Ascending aorta (tissue), 2 donors: ENCODE measurements around the gene CLIP2. TPM values are rescaled to one million over a fixed set of nuclear protein-coding genes. Genes with fewer than 3 reads are reported as not detected.

Experiments
- DNase-seq, 2 donors: peaks; one replicate each; pipeline ENCODE4 v3.0.0-alpha.2; 2019; ENCODE audit warnings: low spot score in 2 of 2
- H3K27ac ChIP-seq, 2 donors: fragments of 200-600 bp; sonication (generic); one replicate each; pipeline ENCODE4 v1.5.1; 2016 to 2017; ENCODE audit warnings: mild to moderate bottlenecking in 1 of 2
- H3K27me3 ChIP-seq: fragments of 200-600 bp; sonication (generic); one replicate; pipeline ENCODE4 v1.5.1; 2017
- H3K36me3 ChIP-seq, 2 donors: fragments of 200-600 bp; sonication (generic); one replicate each; pipeline ENCODE4 v1.5.1; 2016
- H3K4me1 ChIP-seq, 2 donors: fragments of 200-600 bp; sonication (generic); one replicate each; pipeline ENCODE4 v1.5.1; 2016 to 2017; ENCODE audit warnings: mild to moderate bottlenecking in 1 of 2
- H3K4me3 ChIP-seq, 2 donors: fragments of 200-600 bp; sonication (generic); one replicate each; pipeline ENCODE4 v1.5.1; 2016 to 2017; ENCODE audit warnings: mild to moderate bottlenecking in 1 of 2
- H3K9me3 ChIP-seq, 2 donors: fragments of 200-600 bp; sonication (generic); one replicate each; pipeline ENCODE4 v1.5.1; 2016
- intact Hi-C: fragments of 100-400 bp; cut with DNase I; formaldehyde crosslinking; loops from one replicate; pipeline ENCODE4 v1.15.1; 2023
- total RNA-seq: library from RNA; depleted of rRNA; stranded (reverse); fragments of >200 nt; gene quantifications from one replicate; pipeline ENCODE4 v1.1.0, GENCODE V29; 2016
- TF ChIP-seq, protein P1 (sequence below), 3 experiments: fragments of 200-600 bp in 2 of 3; fragments of 450-650 bp in 1 of 3; sonication (generic) in 2 of 3; IDR thresholded peaks; one replicate each; pipeline ENCODE4 v1.5.1; 2016 to 2019; ENCODE audit warnings: antibody characterized with exemption in 3 of 3, mild to moderate bottlenecking in 1 of 3, moderate library complexity in 1 of 3

CLIP2 gene
- total RNA-seq, 1 donor from 2014 or later, result 50.2 TPM

DNA sequence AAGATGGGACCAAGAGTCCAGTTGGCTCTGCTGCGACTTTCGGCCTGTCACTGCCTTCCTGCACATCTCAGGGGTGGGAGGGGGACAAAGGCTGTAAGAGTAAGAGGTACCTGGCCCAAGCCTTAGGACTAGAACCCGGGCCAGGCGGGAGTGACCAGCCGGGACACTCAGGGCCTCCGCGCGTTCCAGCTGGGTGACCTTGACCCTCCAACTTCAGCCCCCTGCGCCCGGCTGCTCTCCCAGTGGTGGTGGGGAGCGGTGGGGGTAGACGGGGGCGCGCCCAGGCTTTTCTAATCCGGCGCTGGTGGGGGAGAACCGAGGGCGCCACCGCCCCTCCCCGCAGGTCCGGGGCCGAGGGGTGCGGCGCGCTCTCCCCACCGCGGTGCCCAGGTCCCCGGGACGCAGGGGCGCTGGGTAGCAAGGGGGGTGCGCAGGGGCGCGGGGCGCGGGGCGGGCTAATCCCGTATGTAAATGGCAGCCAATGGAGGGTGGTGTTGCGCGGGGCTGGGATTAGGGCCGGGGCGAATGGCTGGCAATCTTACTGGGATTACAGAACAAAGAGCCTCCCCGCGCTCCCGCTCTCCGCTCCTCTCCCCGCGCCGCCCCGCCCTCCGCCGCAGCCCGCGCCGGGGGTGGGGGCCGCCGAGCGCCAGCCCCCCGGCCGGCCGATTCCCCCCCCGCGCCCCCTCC lies 164.3 kb downstream of the CLIP2 start, which contains the start of gene GTF2IRD1:
TSS of gene GTF2IRD1 (plus strand) at position 585 of the 690 bp plus-strand sequence. CDS start 54,175 bp downstream, outside the sequence.
- Histone ChIP-seq H3K27ac (peak within 1 kb of the TSS; percentile 65 to 79), H3K4me1 (peaks cover 0 to 16% of the 10 kb centered on the region in 2 donors), H3K4me3 (peak within 1 kb of the TSS; percentile 69 to 90), H3K36me3 (no peaks in the 10 kb centered on the region), H3K9me3 (no peaks in the 10 kb centered on the region), H3K27me3 (no peaks in the 10 kb centered on the region)
- intact Hi-C loops, result loop anchor here (1.0 to 10.0 kb wide), 4 partner anchors 27 to 211 kb away; no protein-coding TSS in a partner anchor
- peak; percentile 27 to 81 for DNase-seq
- TF ChIP-seq, protein P1, sequence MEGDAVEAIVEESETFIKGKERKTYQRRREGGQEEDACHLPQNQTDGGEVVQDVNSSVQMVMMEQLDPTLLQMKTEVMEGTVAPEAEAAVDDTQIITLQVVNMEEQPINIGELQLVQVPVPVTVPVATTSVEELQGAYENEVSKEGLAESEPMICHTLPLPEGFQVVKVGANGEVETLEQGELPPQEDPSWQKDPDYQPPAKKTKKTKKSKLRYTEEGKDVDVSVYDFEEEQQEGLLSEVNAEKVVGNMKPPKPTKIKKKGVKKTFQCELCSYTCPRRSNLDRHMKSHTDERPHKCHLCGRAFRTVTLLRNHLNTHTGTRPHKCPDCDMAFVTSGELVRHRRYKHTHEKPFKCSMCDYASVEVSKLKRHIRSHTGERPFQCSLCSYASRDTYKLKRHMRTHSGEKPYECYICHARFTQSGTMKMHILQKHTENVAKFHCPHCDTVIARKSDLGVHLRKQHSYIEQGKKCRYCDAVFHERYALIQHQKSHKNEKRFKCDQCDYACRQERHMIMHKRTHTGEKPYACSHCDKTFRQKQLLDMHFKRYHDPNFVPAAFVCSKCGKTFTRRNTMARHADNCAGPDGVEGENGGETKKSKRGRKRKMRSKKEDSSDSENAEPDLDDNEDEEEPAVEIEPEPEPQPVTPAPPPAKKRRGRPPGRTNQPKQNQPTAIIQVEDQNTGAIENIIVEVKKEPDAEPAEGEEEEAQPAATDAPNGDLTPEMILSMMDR (IDR thresholded peaks at IDR 0.05), result no peak

DNA sequence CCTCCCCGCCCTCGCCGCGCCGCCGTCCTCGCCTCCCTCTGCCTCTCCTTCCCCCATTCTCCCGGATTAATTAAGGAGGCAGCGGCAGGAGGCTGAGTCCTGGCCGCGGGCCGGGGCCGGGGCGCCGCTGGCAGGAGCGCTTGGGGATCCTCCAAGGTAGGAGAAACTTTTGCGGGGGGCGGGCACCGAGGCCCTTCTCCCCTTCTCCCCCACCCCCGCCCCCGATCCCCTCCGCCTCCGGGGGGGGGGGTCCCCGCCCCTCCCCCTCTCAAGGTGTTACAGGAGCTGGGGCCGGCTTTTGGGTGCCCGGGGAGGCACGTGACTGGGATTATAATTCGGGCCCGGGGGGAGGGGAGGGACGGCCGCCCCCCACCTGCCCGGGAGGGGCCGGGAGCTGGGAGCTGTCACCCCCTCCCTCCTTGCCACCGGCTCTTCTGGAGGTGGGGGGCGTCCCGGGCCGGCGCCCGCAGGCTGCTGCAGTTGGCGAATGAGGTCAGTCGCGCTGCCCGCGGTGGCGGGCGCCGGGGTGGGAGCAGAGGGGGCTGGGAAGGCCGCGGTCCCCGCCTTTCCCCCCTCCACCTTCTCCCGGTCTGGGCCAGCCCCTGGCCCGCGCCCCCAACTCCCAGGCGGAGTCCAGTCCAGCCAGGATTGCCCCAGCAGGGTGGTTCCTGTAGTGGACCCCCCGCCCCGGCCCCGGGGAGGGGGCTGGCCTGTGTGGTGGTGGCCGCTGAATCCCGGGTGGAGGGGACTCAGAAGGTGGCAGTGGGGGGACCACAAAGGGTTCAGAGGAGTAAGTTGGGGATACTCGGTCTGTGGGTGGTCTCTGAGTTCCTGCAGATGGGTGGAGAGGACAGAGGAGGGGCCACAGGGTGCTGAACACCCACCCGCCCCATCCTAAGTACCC lies 165.1 kb downstream of the CLIP2 start:
- peak overlapping the region; percentile 69 to 90 for H3K4me3 ChIP-seq
- TF ChIP-seq, protein P1 (IDR thresholded peaks at IDR 0.05), result no peak
- no peaks in the 10 kb centered on the region for H3K27me3 ChIP-seq
- no peaks in the 10 kb centered on the region for H3K9me3 ChIP-seq
- H3K36me3 ChIP-seq, result no peaks in the 10 kb centered on the region
- peak overlapping the region; percentile 65 to 79 for H3K27ac ChIP-seq
- DNase-seq, result no peak
- intact Hi-C loops, result loop anchor here (1.0 to 10.0 kb wide), 4 partner anchors 26 to 211 kb away; no protein-coding TSS in a partner anchor
- peaks cover 0 to 16% of the 10 kb centered on the region in 2 donors for H3K4me1 ChIP-seq

DNA sequence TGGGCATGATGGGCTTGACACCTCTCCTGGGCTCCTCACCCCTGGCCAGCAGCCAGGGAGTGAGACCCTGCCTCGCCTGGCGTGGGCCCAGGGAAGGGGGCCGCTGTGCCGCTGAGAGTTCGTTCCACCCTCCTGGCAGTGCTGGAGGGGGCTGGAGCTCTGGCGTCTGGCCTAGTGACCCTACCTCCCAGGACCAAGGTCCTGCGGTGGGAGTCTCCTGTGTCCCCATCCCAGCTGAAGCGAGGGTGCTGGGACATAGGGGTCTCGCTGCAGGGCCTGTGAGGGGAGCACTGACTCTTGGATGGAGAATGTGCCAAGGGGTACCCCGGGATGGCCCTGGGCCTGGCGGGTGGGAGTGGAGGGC lies 165.7 kb downstream of the CLIP2 start:
- Histone ChIP-seq H3K4me1 (peaks cover 0 to 16% of the 10 kb centered on the region in 2 donors), H3K27ac (peak overlapping the region; percentile 65 to 79), H3K36me3 (no peaks in the 10 kb centered on the region), H3K4me3 (peak overlapping the region; percentile 69 to 90), H3K9me3 (no peaks in the 10 kb centered on the region), H3K27me3 (no peaks in the 10 kb centered on the region)
- intact Hi-C loops, result loop anchor here (1.0 to 10.0 kb wide), 5 partner anchors 22 to 210 kb away; no protein-coding TSS in a partner anchor
- no peak for DNase-seq
- TF ChIP-seq, protein P1 (IDR thresholded peaks at IDR 0.05), result no peak

DNA sequence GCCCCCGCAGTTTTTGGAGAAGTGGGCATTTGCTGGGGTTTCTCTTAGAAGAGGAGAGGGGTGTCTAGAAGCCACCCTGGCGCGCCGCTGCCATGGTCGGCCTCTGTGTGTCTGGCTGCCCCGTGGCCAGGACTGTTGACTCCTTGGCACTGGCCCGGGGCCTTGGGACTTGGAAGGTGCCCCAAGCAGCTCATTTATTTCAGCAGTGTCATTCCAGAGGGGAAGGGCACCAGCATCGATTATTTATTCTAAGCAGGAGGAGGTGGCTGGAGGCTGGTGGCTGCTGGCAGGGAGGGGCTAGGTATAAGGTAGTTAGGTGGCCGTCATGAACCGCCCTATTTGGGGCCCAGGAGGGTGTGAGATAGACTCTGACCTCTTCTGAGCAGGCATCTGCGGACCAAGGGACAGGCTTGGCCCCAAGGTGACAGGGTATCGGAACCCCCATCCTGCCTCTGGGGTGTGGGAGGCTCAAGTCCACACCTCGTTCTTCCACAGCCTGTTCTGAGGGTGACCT lies 166.1 kb downstream of the CLIP2 start:
- Histone ChIP-seq H3K27ac (peak overlapping the region; percentile 65 to 79), H3K27me3 (no peaks in the 10 kb centered on the region), H3K9me3 (no peaks in the 10 kb centered on the region), H3K36me3 (no peaks in the 10 kb centered on the region), H3K4me3 (peak overlapping the region; percentile 69 to 90), H3K4me1 (peaks cover 0 to 16% of the 10 kb centered on the region in 2 donors)
- intact Hi-C loops, result loop anchor here (1.0 to 10.0 kb wide), 2 partner anchors 22 to 209 kb away; no protein-coding TSS in a partner anchor
- TF ChIP-seq, protein P1 (IDR thresholded peaks at IDR 0.05), result no peak
- no peak for DNase-seq

Other genes starting within 250 kb of the CLIP2 start
- gene LIMK1, start 205.6 kb upstream of the CLIP2 start, total RNA-seq, result 30.0 TPM
- 150 TPM for gene EIF4H, start 115.1 kb upstream of the CLIP2 start, total RNA-seq
- 1.5 TPM for gene LAT2, start 79.4 kb upstream of the CLIP2 start, total RNA-seq
- 37.7 TPM for gene RFC2, start 35.0 kb upstream of the CLIP2 start, total RNA-seq
- 7.5 TPM for gene GTF2IRD1, start 164.5 kb downstream of the CLIP2 start, total RNA-seq